Measurements from ENCODE around the gene SH3YL1. TPM values are rescaled to one million over a fixed set of nuclear protein-coding genes. Genes with fewer than 3 reads are reported as not detected.
A peak's percentile ranks its signal among the peaks of the same experiment; 100 is the strongest.

The SH3YL1 gene
- total and polyA plus RNA-seq, 2 of the 4 experiments (the other 2 are of a cell fraction) = 18.1 to 21.2 TPM

- H3K4ac ChIP-seq (ENCODE audit: low read depth, low read length) = no peak overlapping the region
- H3K9me1 ChIP-seq (ENCODE audit: insufficient read depth, low read length) = 0 out of 2 replicates have a peak, but pooled peaks cover 9% of the 10 kb centered on the region
- peaks cover 11% of the 10 kb centered on the region for H3K4me1 ChIP-seq (ENCODE audit: control insufficient read depth, insufficient read depth, low read length)
- H4K5ac ChIP-seq (ENCODE audit: low read depth, low read length) = no peak overlapping the region
- H3K27me3 ChIP-seq (ENCODE audit: control insufficient read depth, insufficient read depth, low read length) = peaks cover 24% of the 10 kb centered on the region
- no peak overlapping the region for H2BK120ac ChIP-seq (ENCODE audit: low read depth, low read length)
- H2AK5ac ChIP-seq (ENCODE audit: low read depth, low read length) = no peak overlapping the region
- no peak overlapping the region for H3K9ac ChIP-seq (ENCODE audit: low read depth, low read length)
- ChIA-PET CTCF (no interaction called here), POLR2A (ENCODE audit: unreplicated experiment) (no interaction called here)
- TF ChIP-seq RAD21 (IDR thresholded peaks at IDR 0.05; ENCODE audit: low read length) (no peak), ELK1 (IDR thresholded peaks at IDR 0.05; ENCODE audit: borderline replicate concordance, low read depth, low read length) (no peak), MAFK (IDR thresholded peaks at IDR 0.05; ENCODE audit: low read depth, low read length) (no peak), CTCF (conservative IDR thresholded peaks at IDR 0.05; ENCODE audit: low read depth, low read length) (no peak), CEBPB (IDR thresholded peaks at IDR 0.05; ENCODE audit: low read depth, low read length) (no peak), MXI1 (IDR thresholded peaks at IDR 0.05; ENCODE audit: borderline replicate concordance, low read depth, low read length) (no peak), RCOR1 (IDR thresholded peaks at IDR 0.05; ENCODE audit: insufficient replicate concordance, low read length) (no peak), CHD1 (IDR thresholded peaks at IDR 0.05; ENCODE audit: low read depth, low read length) (no peak), BHLHE40 (IDR thresholded peaks at IDR 0.05; ENCODE audit: low read depth, low read length) (no peak), NFE2L2 (IDR thresholded peaks at IDR 0.05; ENCODE audit: low read depth, low read length) (no peak), FOS (IDR thresholded peaks at IDR 0.05; ENCODE audit: low read depth, low read length) (no peak), SMC3 (IDR thresholded peaks at IDR 0.05; ENCODE audit: low read depth, low read length) (no peak), MAZ (IDR thresholded peaks at IDR 0.05; ENCODE audit: borderline replicate concordance, low read depth, low read length) (no peak), USF2 (IDR thresholded peaks at IDR 0.05; ENCODE audit: low read depth, low read length) (no peak), RFX5 (IDR thresholded peaks at IDR 0.05; ENCODE audit: low read depth, low read length) (no peak), POLR2A (IDR thresholded peaks at IDR 0.05; ENCODE audit: low read depth, low read length) (no peak)
- H2AK9ac ChIP-seq (replicated peaks; ENCODE audit: low read depth, low read length, poor library complexity) = no peak overlapping the region
- ATAC-seq (ENCODE audit: low read depth) = no peak
- no peak overlapping the region for H4K8ac ChIP-seq (ENCODE audit: low read depth in 2 of 2, low read length in 2 of 2)
- H2BK15ac ChIP-seq (ENCODE audit: low read depth, low read length) = no peak overlapping the region
- WGBS, 2 experiments (ENCODE audit: extremely low coverage in 2 of 2, insufficient read length in 1 of 2) = no CpG with 5 or more reads among the region's 42 CpGs
- H2AFZ ChIP-seq (replicated peaks; ENCODE audit: low read length, poor library complexity) = no peak overlapping the region
- dilution Hi-C loops (cut with HindIII; ENCODE audit: low sequenced_read_pairs, unreplicated experiment) = no loop called here
- no peak overlapping the region for H4K91ac ChIP-seq (ENCODE audit: insufficient read depth, low read depth, low read length)
- H2BK5ac ChIP-seq (ENCODE audit: low read depth, low read length, poor library complexity, severe bottlenecking) = no peak overlapping the region
- H3K36me3 ChIP-seq (ENCODE audit: control insufficient read depth, insufficient read depth, low read length) = no peaks in the 10 kb centered on the region
- no peak overlapping the region for H3K27ac ChIP-seq (ENCODE audit: insufficient read depth, low read length)
- no peaks in the 10 kb centered on the region for H3K9me3 ChIP-seq (ENCODE audit: control insufficient read depth, insufficient read depth, low read length)
- H3K4me3 ChIP-seq (ENCODE audit: insufficient read depth, low read depth, low read length) = no peak overlapping the region
- no peak overlapping the region for H2BK20ac ChIP-seq (ENCODE audit: low read depth, low read length)
- H3K4me2 ChIP-seq (ENCODE audit: low read depth, low read length) = peak overlapping the region; percentile 88; the same call in 1 of the 2 replicates
- H3K14ac ChIP-seq (replicated peaks; ENCODE audit: low read depth, low read length) = no peak overlapping the region
- in situ Hi-C loops (cut with MboI; ENCODE audit: low sequenced_read_pairs) = no loop called here
- no peak overlapping the region for H3K23ac ChIP-seq (ENCODE audit: low read depth, low read length)
- no peak overlapping the region for H3K18ac ChIP-seq (ENCODE audit: low read depth, low read length)
- no peaks in the 10 kb centered on the region for H3K79me1 ChIP-seq (ENCODE audit: low read depth in 1 of 2, low read length in 2 of 2)
- intact Hi-C loops (cut with micrococcal nuclease) = no loop called here
- no peaks in the 10 kb centered on the region for H4K20me1 ChIP-seq (ENCODE audit: insufficient read depth, low read length)
- H3K56ac ChIP-seq (ENCODE audit: extremely low read depth, insufficient read depth, low read length) = no peak overlapping the region
- BruUV-seq (replicated peaks) = no TSS peak
- DNase-seq = no peak
Measured at GRCh38 chr2:288758-289361, 25.0 kb upstream of the SH3YL1 start.

All from IMR-90 (cell line).